Right lobe of liver (tissue), 4 donors: ENCODE measurements around the gene EEF1AKMT1.

Experiments
- CTCF ChIP-seq, 4 donors: fragments of 200-600 bp in 3 of 4; fragments of 450-650 bp in 1 of 4; IDR thresholded peaks; one replicate each; pipeline versions ENCODE4 v1.5.1 to v1.8.0; 2016 to 2022; ENCODE audit warnings: antibody characterized with exemption in 4 of 4, mild to moderate bottlenecking in 2 of 4
- POLR2A ChIP-seq: fragments of 450-650 bp; IDR thresholded peaks from one replicate; pipeline ENCODE4 v1.6.1; 2017; ENCODE audit warnings: antibody characterized with exemption, mild to moderate bottlenecking
- donor health status: DM: no; HTN: no; CAD: no.
- donor health status: DM: no; HTN: no; CAD: no.
- donor health status: DM: no; HTN: yes; CAD: no.

GRCh38 chr13:20685092-20685491 lies 88.7 kb downstream of the EEF1AKMT1 start:
- TF ChIP-seq CTCF (IDR thresholded peaks at IDR 0.05), result no peak
- TF ChIP-seq POLR2A, result no peak
